Lower lobe of right lung (tissue), 2 donors: ENCODE data around the gene POC1A. TPM values are rescaled to one million over a fixed set of nuclear protein-coding genes. Genes with fewer than 3 reads are reported as not detected.

Experiments used
- ATAC-seq, 2 donors: fragments of 200-7000 bp; cut with Tn5 transposase; one replicate each; pipeline ENCODE4 v1.9.1; 2020 to 2022; ENCODE audit warnings: mild to moderate bottlenecking in 2 of 2, moderate library complexity in 2 of 2
- DNase-seq: peaks from one replicate; pipeline ENCODE4 v3.0.0-alpha.2; 2020
- H3K27ac ChIP-seq: fragments of 200-600 bp; one replicate; pipeline ENCODE4 v1.8.0; 2022
- H3K27me3 ChIP-seq: fragments of 200-600 bp; one replicate; pipeline ENCODE4 v1.8.0; 2022; ENCODE audit warnings: low read depth
- H3K36me3 ChIP-seq: fragments of 200-600 bp; one replicate; pipeline ENCODE4 v1.8.0; 2022; ENCODE audit warnings: mild to moderate bottlenecking
- H3K4me1 ChIP-seq: fragments of 200-600 bp; one replicate; pipeline ENCODE4 v1.8.0; 2022
- H3K4me3 ChIP-seq: fragments of 200-600 bp; one replicate; pipeline ENCODE4 v1.8.0; 2022; ENCODE audit warnings: mild to moderate bottlenecking
- H3K9me3 ChIP-seq: fragments of 200-600 bp; one replicate; pipeline ENCODE4 v1.8.0; 2022
- intact Hi-C: fragments of 100-400 bp; cut with DNase I; formaldehyde crosslinking; loops from one replicate; pipeline ENCODE4 v1.11.0; 2022
- total RNA-seq: library from RNA; stranded (reverse); fragmentation: NEBNext Ultra II Directional; extraction: Animal tissue kit (Norgen Biotek cat#: 25700); gene quantifications from one replicate; pipeline ENCODE4 v1.2.1, GENCODE V29; 2021
- TF ChIP-seq, protein P1 (sequence below): fragments of 200-600 bp; IDR thresholded peaks from one replicate; pipeline ENCODE4 v1.8.0; 2022; ENCODE audit warnings: antibody characterized with exemption, mild to moderate bottlenecking
- donor health status: DM: no; HTN: yes; CAD: no; lungs with severe emphysema.

The POC1A gene
- total RNA-seq, 1 donor from 2014 or later, result 2.7 TPM

DNA sequence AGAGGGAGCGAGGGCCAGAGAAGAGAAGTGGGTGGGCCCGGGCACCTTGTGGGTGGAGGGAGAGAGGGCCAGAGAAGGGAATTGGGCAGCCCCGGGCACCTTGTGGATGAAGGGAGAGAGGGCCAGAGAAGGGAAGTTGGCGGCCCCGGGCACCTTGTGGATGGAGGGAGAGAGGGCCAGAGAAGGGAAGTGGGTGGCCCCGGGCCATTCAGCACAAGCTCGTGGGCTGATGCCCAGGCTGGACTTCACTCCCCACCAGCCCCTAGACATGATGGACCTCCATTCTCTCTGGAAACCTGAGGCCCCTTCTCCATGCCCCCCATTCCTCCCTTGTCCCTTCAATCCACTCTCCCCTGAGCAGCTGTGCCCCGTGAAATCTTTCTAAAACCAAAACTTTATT, 113.6 kb downstream of the POC1A start:
- H3K36me3 ChIP-seq, result no peaks in the 10 kb centered on the region
- no peaks in the 10 kb centered on the region for H3K9me3 ChIP-seq
- DNase-seq (no peak), ATAC-seq (peak in 1 of 2 donors; percentile 1)
- TF ChIP-seq, protein P1, sequence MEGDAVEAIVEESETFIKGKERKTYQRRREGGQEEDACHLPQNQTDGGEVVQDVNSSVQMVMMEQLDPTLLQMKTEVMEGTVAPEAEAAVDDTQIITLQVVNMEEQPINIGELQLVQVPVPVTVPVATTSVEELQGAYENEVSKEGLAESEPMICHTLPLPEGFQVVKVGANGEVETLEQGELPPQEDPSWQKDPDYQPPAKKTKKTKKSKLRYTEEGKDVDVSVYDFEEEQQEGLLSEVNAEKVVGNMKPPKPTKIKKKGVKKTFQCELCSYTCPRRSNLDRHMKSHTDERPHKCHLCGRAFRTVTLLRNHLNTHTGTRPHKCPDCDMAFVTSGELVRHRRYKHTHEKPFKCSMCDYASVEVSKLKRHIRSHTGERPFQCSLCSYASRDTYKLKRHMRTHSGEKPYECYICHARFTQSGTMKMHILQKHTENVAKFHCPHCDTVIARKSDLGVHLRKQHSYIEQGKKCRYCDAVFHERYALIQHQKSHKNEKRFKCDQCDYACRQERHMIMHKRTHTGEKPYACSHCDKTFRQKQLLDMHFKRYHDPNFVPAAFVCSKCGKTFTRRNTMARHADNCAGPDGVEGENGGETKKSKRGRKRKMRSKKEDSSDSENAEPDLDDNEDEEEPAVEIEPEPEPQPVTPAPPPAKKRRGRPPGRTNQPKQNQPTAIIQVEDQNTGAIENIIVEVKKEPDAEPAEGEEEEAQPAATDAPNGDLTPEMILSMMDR, result no peak
- H3K27me3 ChIP-seq, result no peaks in the 10 kb centered on the region
- H3K27ac ChIP-seq, result peak overlapping the region; percentile 80
- peaks cover 35% of the 10 kb centered on the region for H3K4me1 ChIP-seq
- H3K4me3 ChIP-seq, result no peak overlapping the region
- intact Hi-C loops, result no loop called here

DNA sequence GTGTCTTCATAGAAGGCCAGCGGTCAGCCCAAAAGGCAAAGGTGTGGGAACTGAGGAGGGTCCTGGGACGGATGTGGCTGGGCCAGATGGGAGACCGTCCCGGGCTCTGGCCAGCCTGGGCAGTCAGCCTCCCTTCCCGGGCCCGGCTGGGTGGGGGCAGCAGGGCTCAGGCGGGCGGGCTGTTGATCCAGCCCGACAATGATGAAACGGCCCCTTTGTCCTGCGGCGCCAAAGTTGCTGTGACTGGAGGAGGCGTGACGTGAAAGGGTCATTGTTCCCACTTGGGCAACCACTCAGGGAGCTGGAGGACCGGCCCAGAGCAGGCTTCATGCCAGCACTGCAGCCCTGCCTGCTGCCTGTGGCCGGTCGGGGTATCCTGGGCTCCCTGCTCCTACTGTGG, 114.4 kb downstream of the POC1A start:
- no peaks in the 10 kb centered on the region for H3K27me3 ChIP-seq
- intact Hi-C loops, result no loop called here
- no peaks in the 10 kb centered on the region for H3K36me3 ChIP-seq
- DNase-seq (peak; percentile 91), ATAC-seq (peak; percentile 87 to 95)
- H3K9me3 ChIP-seq, result no peaks in the 10 kb centered on the region
- peak overlapping the region; percentile 80 for H3K27ac ChIP-seq
- H3K4me3 ChIP-seq, result no peak overlapping the region
- H3K4me1 ChIP-seq, result peaks cover 35% of the 10 kb centered on the region
- TF ChIP-seq, protein P1, result no peak

DNA sequence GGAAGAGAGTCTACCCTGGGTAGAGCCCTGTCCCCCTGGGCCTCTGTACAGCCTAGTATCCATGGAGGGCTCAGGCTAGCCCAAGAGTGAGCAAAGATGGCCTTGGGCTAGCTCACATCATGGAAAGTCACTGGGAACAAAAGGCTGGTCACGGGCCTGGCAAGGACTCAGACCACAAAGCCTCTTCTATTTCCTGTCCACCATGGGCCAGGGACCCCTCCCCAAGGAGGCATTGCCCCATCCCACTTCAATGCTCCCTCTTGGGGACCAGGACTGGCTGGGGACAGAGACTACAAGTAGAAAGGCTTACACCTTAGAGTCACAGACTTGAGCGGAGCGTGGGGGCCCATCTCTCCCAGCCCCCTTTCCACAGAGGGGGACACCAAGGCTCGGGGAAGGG, 114.8 kb downstream of the POC1A start:
- Histone ChIP-seq H3K9me3 (no peaks in the 10 kb centered on the region), H3K4me3 (no peak overlapping the region), H3K36me3 (no peaks in the 10 kb centered on the region), H3K27ac (peak overlapping the region; percentile 80), H3K4me1 (peaks cover 35% of the 10 kb centered on the region), H3K27me3 (no peaks in the 10 kb centered on the region)
- TF ChIP-seq, protein P1, result no peak
- no peak for ATAC-seq
- DNase-seq, result no peak
- intact Hi-C loops, result no loop called here

DNA sequence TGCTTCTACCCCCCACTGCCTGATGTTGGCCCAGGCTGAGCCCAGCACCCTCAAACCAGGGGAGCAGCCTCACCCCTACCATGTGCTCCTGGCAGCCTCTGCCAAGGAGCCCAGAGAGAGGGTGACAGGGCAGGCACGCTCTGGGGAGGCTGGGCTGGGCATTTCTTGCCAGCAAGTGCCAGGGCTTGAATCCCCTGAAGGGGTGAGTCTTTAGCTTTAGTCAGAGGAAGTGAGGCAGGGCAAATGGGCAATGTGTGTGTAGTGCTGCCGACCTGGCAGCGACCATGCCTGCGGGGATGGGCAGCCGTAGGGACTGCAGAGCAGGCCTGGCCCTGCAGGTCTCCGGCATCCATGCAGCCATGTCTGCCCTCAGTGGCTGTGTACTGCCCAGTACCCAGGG, 116.0 kb downstream of the POC1A start:
- TF ChIP-seq, protein P1, result no peak
- DNase-seq, result no peak
- Histone ChIP-seq H3K27ac (no peak overlapping the region), H3K9me3 (no peaks in the 10 kb centered on the region), H3K27me3 (no peaks in the 10 kb centered on the region), H3K4me3 (no peak overlapping the region), H3K4me1 (peaks cover 30% of the 10 kb centered on the region), H3K36me3 (no peaks in the 10 kb centered on the region)
- intact Hi-C loops, result no loop called here
- ATAC-seq, result no peak

DNA sequence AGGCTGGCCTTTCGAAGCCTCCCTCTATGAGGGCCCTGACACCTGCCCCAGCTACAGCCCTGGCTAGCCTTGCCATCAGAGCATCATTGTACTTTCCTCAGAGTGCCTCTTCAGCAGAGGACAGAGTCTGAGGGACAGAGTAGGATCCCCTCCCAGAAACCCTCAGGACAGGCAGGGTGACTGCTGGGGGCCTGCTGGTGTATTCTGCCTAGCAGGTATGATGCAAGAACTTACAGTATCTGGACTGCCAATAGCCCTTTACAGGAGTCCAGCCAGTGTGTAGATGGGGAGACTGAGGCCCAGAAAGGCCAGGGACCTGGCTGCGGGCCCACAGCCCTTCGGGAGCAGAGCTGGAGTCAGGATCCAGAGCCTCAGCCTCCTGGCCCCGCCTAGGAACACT, 116.9 kb downstream of the POC1A start:
- Histone ChIP-seq H3K27me3 (no peaks in the 10 kb centered on the region), H3K4me1 (peaks cover 30% of the 10 kb centered on the region), H3K27ac (no peak overlapping the region), H3K4me3 (no peak overlapping the region), H3K9me3 (no peaks in the 10 kb centered on the region), H3K36me3 (no peaks in the 10 kb centered on the region)
- DNase-seq, result no peak
- TF ChIP-seq, protein P1, result no peak
- ATAC-seq, result no peak
- intact Hi-C loops, result no loop called here

DNA sequence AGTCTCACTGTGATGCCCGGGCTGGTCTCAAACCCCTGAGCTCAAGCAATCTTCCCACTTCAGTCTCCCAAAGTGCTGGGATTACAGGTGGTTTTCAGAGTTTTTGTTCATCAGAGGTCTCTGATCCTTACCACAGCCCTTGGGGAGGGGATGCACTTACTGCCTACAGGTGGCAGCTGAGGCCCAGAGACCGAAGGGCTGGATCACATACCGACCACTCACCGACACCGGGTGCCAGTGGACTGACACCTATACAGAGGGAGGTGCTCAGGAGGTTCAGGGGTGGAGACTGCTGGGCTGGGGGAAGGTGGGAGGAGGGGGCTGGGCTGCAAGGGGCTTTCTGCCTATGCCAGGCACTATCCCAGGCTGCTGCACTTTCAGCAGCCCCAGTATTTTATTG, 117.4 kb downstream of the POC1A start:
- DNase-seq, result no peak
- Histone ChIP-seq H3K4me3 (no peak overlapping the region), H3K9me3 (no peaks in the 10 kb centered on the region), H3K27ac (no peak overlapping the region), H3K36me3 (no peaks in the 10 kb centered on the region), H3K4me1 (peaks cover 30% of the 10 kb centered on the region), H3K27me3 (no peaks in the 10 kb centered on the region)
- intact Hi-C loops, result no loop called here
- TF ChIP-seq, protein P1, result no peak
- ATAC-seq, result no peak
